GM12891 (cell line): ENCODE data around the gene BEST2.
A peak's percentile ranks its signal among the peaks of the same experiment; 100 is the strongest.

ENCODE experiments used
- DNase-seq: peaks from one replicate; pipeline ENCODE4 v3.0.0; 2011; ENCODE audit warnings: low spot score; ENCODE audit not compliant: insufficient read length
- FAIRE-seq: peaks from 2 replicates; lab custom pipeline; 2011; peaks lifted over from hg19 to GRCh38; lab: Jason Lieb, UNC
- PAX5 ChIP-seq: IDR thresholded peaks from 2 replicates; pipeline ENCODE4 v1.6.1; 2011; ENCODE audit warnings: low read length, moderate library complexity, mild to moderate bottlenecking; ENCODE audit not compliant: insufficient read depth, severe bottlenecking
- POLR2A ChIP-seq: IDR thresholded peaks from 2 replicates; pipeline ENCODE4 v1.6.1; 2011; ENCODE audit warnings: low read depth, low read length, control low read depth
- POLR2AphosphoS5 ChIP-seq: IDR thresholded peaks from 2 replicates; pipeline ENCODE4 v1.6.1; 2011; ENCODE audit warnings: low read depth, low read length, control low read depth
- POU2F2 ChIP-seq: IDR thresholded peaks from 2 replicates; pipeline ENCODE4 v1.6.1; 2011; ENCODE audit warnings: low read depth, mild to moderate bottlenecking, control low read depth, low read length, moderate library complexity
- SPI1 ChIP-seq: IDR thresholded peaks from 2 replicates; pipeline ENCODE4 v1.6.1; 2011; ENCODE audit warnings: low read depth, low read length, control low read depth
- TAF1 ChIP-seq: IDR thresholded peaks from 2 replicates; pipeline ENCODE4 v1.6.1; 2011; ENCODE audit warnings: low read depth, low read length, control low read depth

BEST2 gene

GRCh38 chr19:12731337-12731736, 20.3 kb upstream of the BEST2 start:
- TF ChIP-seq POLR2A (no peak), POU2F2 (no peak), POLR2AphosphoS5 (peak; percentile 55)
- FAIRE-seq (no peak), DNase-seq (no peak)

- FAIRE-seq (peak; percentile 83), DNase-seq (no peak)
- TF ChIP-seq PAX5 (no peak), TAF1 (no peak), POU2F2 (no peak), POLR2A (0 out of 2 replicates have a peak, but pooled peaks have one; percentile 17), POLR2AphosphoS5 (no peak), SPI1 (0 out of 2 replicates have a peak, but pooled peaks have one; percentile 18)
These were observed 18.0 kb upstream of the BEST2 start for GRCh38 chr19:12733369-12734214.

- TF ChIP-seq POLR2AphosphoS5, result peak; percentile 74
- peak; percentile 27; the same call in 1 of the 2 replicates for TF ChIP-seq POU2F2
- peak; percentile 95 for TF ChIP-seq POLR2A
- no peak for TF ChIP-seq PAX5
- no peak for TF ChIP-seq SPI1
- peak; percentile 95 for TF ChIP-seq TAF1
- FAIRE-seq, result peak; percentile 99
- DNase-seq, result peak; percentile 85
These were observed 14.4 kb upstream of the BEST2 start, which contains the start of gene GET3 for GRCh38 chr19:12736995-12737834. TSS of gene GET3 (plus strand) at chr19:12737497. CDS start at chr19:12737506, 9 bp downstream.

GRCh38 chr19:12737835-12738351, 13.7 kb upstream of the BEST2 start:
- no peak for DNase-seq
- no peak for FAIRE-seq
- TF ChIP-seq POU2F2, result no peak

- no peak for DNase-seq
- FAIRE-seq, result no peak
- TF ChIP-seq POU2F2 (no peak), POLR2A (no peak), SPI1 (no peak), TAF1 (no peak), PAX5 (no peak), POLR2AphosphoS5 (no peak)
These were observed 6.3 kb upstream of the BEST2 start for GRCh38 chr19:12745166-12745897.

GRCh38 chr19:12748489-12748888, 3.1 kb upstream of the BEST2 start:
- no peak for FAIRE-seq
- DNase-seq, result no peak
- no peak for TF ChIP-seq POLR2AphosphoS5
- no peak for TF ChIP-seq TAF1
- TF ChIP-seq PAX5, result no peak
- TF ChIP-seq POU2F2, result no peak
- no peak for TF ChIP-seq POLR2A
- no peak for TF ChIP-seq SPI1

- FAIRE-seq (no peak), DNase-seq (no peak)
- TF ChIP-seq POLR2AphosphoS5 (no peak), SPI1 (no peak), PAX5 (no peak), POLR2A (no peak), TAF1 (no peak)
These were observed 1.6 kb upstream of the BEST2 start for GRCh38 chr19:12749938-12750521.

- no peak for DNase-seq
- no peak for TF ChIP-seq SPI1
- no peak for TF ChIP-seq PAX5
- no peak for TF ChIP-seq POLR2A
- no peak for TF ChIP-seq POLR2AphosphoS5
- no peak for TF ChIP-seq POU2F2
- no peak for TF ChIP-seq TAF1
- no peak for FAIRE-seq
These were observed 740 bp upstream of the BEST2 start for GRCh38 chr19:12750851-12751250.

- no peak for DNase-seq
- no peak for TF ChIP-seq PAX5
- TF ChIP-seq SPI1, result no peak
- TF ChIP-seq POLR2AphosphoS5, result no peak
- no peak for TF ChIP-seq POU2F2
- no peak for TF ChIP-seq POLR2A
- TF ChIP-seq TAF1, result no peak
- no peak for FAIRE-seq
These were observed 628 bp downstream of the BEST2 start for GRCh38 chr19:12752056-12752781.
